ENCODE measurements around the gene ENTPD2. TPM values are rescaled to one million over a fixed set of nuclear protein-coding genes. Genes with fewer than 3 reads are reported as not detected.

ENTPD2 gene
- total and polyA plus RNA-seq, 2 donors (not counting 1 experiment from before 2014, with no cell fraction given) = under 0.01 TPM; not detected in 1

- Histone ChIP-seq H3K79me2 (ENCODE audit: control insufficient read depth, insufficient read depth, low read length) (no peaks in the 10 kb centered on the region), H4K20me1 (ENCODE audit: control insufficient read depth, extremely low read depth, insufficient read depth, low read length) (no peaks in the 10 kb centered on the region), H3K9me3 (ENCODE audit: control insufficient read depth, insufficient read depth, low read depth, low read length) (no peaks in the 10 kb centered on the region), H3K27ac (ENCODE audit: insufficient read depth, low read length) (no peak overlapping the region), H3K36me3 (ENCODE audit: control insufficient read depth, insufficient read depth, low read length) (peaks cover 5% of the 10 kb centered on the region), H3K4me3 (replicated peaks in 1 of 4; ENCODE audit: control extremely low read depth in 1 of 4, insufficient read depth in 1 of 4, low read depth in 3 of 4, low read length in 4 of 4) (no peak overlapping the region), H3K9ac (ENCODE audit: insufficient read depth, low read length) (no peak overlapping the region), H3K4me2 (ENCODE audit: extremely low read depth, insufficient read depth, low read length) (no peak overlapping the region), H2AFZ (ENCODE audit: low read length) (no peak overlapping the region), H3K4me1 (ENCODE audit: control insufficient read depth, extremely low read depth, insufficient read depth, low read length) (peaks cover 8% of the 10 kb centered on the region), H3K27me3 (ENCODE audit: control insufficient read depth, insufficient read depth, low read length) (no peaks in the 10 kb centered on the region)
- DNase-seq (ENCODE audit: low read depth in 2 of 2) = no peak
- TF ChIP-seq EZH2 (IDR thresholded peaks at IDR 0.05; ENCODE audit: low read length, missing control alignments) = no peak
- no peak for TF ChIP-seq CTCF (conservative IDR thresholded peaks at IDR 0.05 in 1 of 2, IDR thresholded peaks at IDR 0.05 in 1 of 2; ENCODE audit: low read depth in 1 of 2, low read length in 2 of 2)
These were observed 44.6 kb downstream of the ENTPD2 start for GRCh38 chr9:137009217-137009616.

- Histone ChIP-seq H3K36me3 (ENCODE audit: control insufficient read depth, insufficient read depth, low read length) (peaks cover 5% of the 10 kb centered on the region), H3K9ac (ENCODE audit: insufficient read depth, low read length) (no peak overlapping the region), H2AFZ (ENCODE audit: low read length) (no peak overlapping the region), H3K27me3 (ENCODE audit: control insufficient read depth, insufficient read depth, low read length) (no peaks in the 10 kb centered on the region), H3K79me2 (ENCODE audit: control insufficient read depth, insufficient read depth, low read length) (no peaks in the 10 kb centered on the region), H3K4me1 (ENCODE audit: control insufficient read depth, extremely low read depth, insufficient read depth, low read length) (peaks cover 8% of the 10 kb centered on the region), H3K9me3 (ENCODE audit: control insufficient read depth, insufficient read depth, low read depth, low read length) (no peaks in the 10 kb centered on the region), H3K27ac (ENCODE audit: insufficient read depth, low read length) (no peak overlapping the region), H3K4me3 (replicated peaks in 1 of 4; ENCODE audit: control extremely low read depth in 1 of 4, insufficient read depth in 1 of 4, low read depth in 3 of 4, low read length in 4 of 4) (no peak overlapping the region), H4K20me1 (ENCODE audit: control insufficient read depth, extremely low read depth, insufficient read depth, low read length) (no peaks in the 10 kb centered on the region), H3K4me2 (ENCODE audit: extremely low read depth, insufficient read depth, low read length) (no peak overlapping the region)
- DNase-seq (ENCODE audit: low read depth in 2 of 2) = no peak
- no peak for TF ChIP-seq CTCF (conservative IDR thresholded peaks at IDR 0.05 in 1 of 2, IDR thresholded peaks at IDR 0.05 in 1 of 2; ENCODE audit: low read depth in 1 of 2, low read length in 2 of 2)
- no peak for TF ChIP-seq EZH2 (IDR thresholded peaks at IDR 0.05; ENCODE audit: low read length, missing control alignments)
These were observed 45.5 kb downstream of the ENTPD2 start for GRCh38 chr9:137008312-137008711.

GRCh38 chr9:137007816-137008270 lies 46.0 kb downstream of the ENTPD2 start:
- peaks cover 5% of the 10 kb centered on the region for H3K36me3 ChIP-seq (ENCODE audit: control insufficient read depth, insufficient read depth, low read length)

More at GRCh38 chr9:137007816-137008270, 46.0 kb downstream of the ENTPD2 start:
- Histone ChIP-seq H3K9me3 (ENCODE audit: control insufficient read depth, insufficient read depth, low read depth, low read length) (no peaks in the 10 kb centered on the region), H2AFZ (ENCODE audit: low read length) (no peak overlapping the region), H3K79me2 (ENCODE audit: control insufficient read depth, insufficient read depth, low read length) (no peaks in the 10 kb centered on the region), H3K27me3 (ENCODE audit: control insufficient read depth, insufficient read depth, low read length) (no peaks in the 10 kb centered on the region), H3K4me3 (replicated peaks in 1 of 4; ENCODE audit: control extremely low read depth in 1 of 4, insufficient read depth in 1 of 4, low read depth in 3 of 4, low read length in 4 of 4) (no peak overlapping the region), H3K9ac (ENCODE audit: insufficient read depth, low read length) (no peak overlapping the region), H3K4me1 (ENCODE audit: control insufficient read depth, extremely low read depth, insufficient read depth, low read length) (peaks cover 8% of the 10 kb centered on the region), H4K20me1 (ENCODE audit: control insufficient read depth, extremely low read depth, insufficient read depth, low read length) (no peaks in the 10 kb centered on the region), H3K27ac (ENCODE audit: insufficient read depth, low read length) (no peak overlapping the region), H3K4me2 (ENCODE audit: extremely low read depth, insufficient read depth, low read length) (no peak overlapping the region)
- no peak for DNase-seq (ENCODE audit: low read depth in 2 of 2)
- no peak for TF ChIP-seq CTCF (conservative IDR thresholded peaks at IDR 0.05 in 1 of 2, IDR thresholded peaks at IDR 0.05 in 1 of 2; ENCODE audit: low read depth in 1 of 2, low read length in 2 of 2)
- TF ChIP-seq EZH2 (IDR thresholded peaks at IDR 0.05; ENCODE audit: low read length, missing control alignments) = no peak

Data from fibroblast of lung (primary cell).